ENCODE measurements around the gene CCDC33.

GRCh38 chr15:74233373-74233772, 2.8 kb upstream of the CCDC33 start:
- no peak for TF ChIP-seq POLR2AphosphoS5 (IDR thresholded peaks at IDR 0.05)
- TF ChIP-seq CTCF (IDR thresholded peaks at IDR 0.05 in 8 of 11, conservative IDR thresholded peaks at IDR 0.05 in 3 of 11): no peak
- TF ChIP-seq POLR2A (IDR thresholded peaks at IDR 0.05): no peak

Data from spleen (tissue), 7 donors.